Cerebellar nuclear complex (tissue), 1 donor: ENCODE results near the gene DOC2B.
"Not testable (repeated sequence)": the region's sequence is repeated elsewhere in the genome, so short reads cannot be mapped to it uniquely, and the experiment has no call there.

Experiments
- DNase-seq, 2 experiments: peaks; one replicate each; lab custom pipeline; 2025; lab: John Stamatoyannopoulos, UW

The DOC2B gene

GRCh38 chr17:213286-214105, 32.0 kb upstream of the DOC2B start:
- no peak for DNase-seq

DNA sequence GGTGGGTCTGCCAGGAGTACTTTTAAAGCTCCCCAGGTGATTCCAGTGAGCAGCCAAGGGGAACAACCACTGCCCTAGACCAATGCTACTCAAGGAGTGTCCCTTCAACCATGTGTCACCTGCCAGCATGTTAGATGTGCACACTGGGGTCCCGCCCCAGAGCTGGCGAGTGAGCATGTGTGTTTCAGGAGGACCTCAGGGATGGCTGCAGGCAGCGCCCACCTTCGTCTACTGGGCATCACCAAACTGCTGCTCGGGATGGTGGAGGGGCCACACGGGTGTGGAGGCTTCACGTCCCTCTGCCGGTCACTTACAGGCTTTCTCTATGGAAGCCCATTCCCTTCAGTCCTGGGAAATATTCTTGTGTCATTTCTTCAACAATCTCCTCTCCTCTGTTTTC, 29.0 kb upstream of the DOC2B start:
- no peak for DNase-seq

- DNase-seq = no peak
These were observed 27.0 kb upstream of the DOC2B start for GRCh38 chr17:208429-208828.

DNA sequence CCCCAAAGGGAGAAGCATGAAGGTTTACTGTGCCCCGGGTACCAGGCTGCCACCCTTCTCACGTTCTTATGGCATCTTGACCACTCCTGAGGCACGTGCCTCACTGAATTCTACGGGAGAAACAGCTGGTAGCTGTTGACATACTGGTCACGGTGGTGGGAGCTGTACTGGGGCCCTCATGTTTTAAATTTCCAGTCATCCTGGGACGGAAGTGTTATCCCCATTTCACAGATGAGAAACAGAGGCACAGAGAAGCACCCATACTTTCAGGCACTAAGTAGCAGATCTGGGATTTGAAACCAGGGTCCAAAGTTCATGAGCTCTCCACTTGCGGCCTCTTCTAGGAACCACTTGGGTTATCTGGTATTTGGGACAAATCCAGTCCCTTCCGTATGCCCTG, 26.3 kb upstream of the DOC2B start:
- no peak for DNase-seq

DNA sequence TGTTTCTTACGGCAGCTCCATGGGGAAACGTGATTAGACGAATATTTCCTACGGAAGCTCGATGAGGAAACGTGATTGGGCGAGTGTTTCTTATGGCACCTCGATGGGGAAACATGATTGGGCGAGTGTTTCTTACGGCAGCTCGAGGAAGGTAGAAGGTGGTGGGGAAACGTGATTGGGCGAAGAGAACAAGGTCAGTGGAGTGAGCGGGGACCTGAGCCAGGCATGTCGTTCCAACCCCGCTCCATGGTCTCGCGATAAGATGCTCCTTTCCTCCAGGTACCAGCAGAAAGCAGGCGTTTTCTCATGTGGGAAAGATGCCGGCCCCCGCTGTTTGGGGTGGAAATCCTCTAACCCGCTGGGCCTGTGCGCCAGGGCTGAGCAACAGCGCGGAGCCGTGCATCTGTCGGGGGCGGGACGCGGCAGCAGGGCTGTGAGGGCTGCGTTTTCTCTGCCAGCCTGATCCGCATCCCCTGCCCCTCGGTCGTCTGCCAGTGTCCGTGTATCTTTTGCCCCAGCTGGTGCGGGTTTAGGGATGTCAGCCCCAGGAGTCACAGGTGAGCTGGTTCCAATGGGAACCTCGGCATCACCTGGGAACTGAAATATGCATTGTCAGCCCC, 25.6 kb upstream of the DOC2B start:
- DNase-seq = peak in 1 of 2 experiments; percentile 21

DNA sequence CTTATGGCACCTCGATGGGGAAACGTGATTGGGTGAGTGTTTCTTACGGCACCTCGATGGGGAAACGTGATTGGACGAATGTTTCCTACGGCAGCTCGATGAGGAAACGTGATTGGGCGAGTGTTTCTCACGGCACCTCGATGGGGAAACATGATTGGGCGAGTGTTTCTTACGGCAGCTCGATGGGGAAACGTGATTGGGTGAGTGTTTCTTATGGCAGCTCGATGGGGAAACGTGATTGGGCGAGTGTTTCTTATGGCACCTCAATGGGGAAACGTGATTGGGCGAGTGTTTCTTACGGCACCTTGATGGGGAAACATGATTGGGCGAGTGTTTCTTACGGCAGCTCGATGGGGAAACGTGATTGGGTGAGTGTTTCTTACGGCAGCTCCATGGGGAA, 25.0 kb upstream of the DOC2B start:
- not testable (repeated sequence) for DNase-seq

GRCh38 chr17:205817-206216, 24.4 kb upstream of the DOC2B start:
- DNase-seq = no peak

DNA sequence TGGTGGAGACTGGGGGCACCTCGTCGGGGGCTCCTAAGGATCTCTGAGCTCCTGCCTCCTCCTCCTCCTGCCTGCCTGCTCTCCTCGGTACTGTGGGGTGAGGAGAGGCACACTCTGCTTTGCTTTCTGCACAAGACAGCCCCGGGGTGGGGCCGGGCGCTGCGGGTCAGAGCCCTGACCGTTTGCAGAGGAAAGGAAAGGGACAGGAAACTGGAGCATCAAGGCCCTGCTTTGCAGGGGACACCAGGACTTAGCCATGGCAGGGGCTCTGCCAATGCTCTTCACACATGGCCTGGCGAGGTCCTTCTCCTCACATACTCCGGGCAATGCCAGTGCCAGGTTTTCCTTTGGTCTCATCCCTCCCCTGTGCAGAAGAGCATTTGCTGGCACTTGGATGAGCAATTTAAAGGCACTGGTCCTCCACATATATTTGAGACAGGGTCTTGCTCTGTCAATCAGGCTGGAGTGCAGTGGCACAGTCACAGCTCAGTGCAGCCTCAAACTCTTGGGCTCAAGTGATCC, 23.8 kb upstream of the DOC2B start:
- peak in 1 of 2 experiments; percentile 17 for DNase-seq

GRCh38 chr17:204427-205147, 23.1 kb upstream of the DOC2B start:
- DNase-seq = no peak

GRCh38 chr17:202501-202951, 21.1 kb upstream of the DOC2B start:
- DNase-seq = no peak

- not testable (repeated sequence) for DNase-seq
These were observed 20.3 kb upstream of the DOC2B start for GRCh38 chr17:201736-202135.

DNA sequence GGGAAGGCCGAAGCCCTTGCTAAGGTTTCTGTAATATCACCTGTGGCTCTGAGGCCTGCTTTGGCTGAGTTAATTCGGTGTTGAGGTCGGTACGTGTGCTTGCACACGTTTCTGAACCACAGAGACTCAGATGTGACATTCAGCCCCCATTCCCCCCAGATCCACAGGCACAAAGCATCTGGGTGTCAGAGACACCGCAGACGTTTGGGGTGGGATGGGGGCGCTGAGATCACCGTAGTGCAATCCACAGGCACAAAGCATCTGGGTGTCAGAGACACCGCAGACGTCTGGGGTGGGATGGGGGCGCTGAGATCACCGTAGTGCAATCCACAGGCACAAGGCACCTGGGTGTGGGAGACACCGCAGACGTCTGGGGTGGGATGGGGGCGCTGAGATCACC, 19.8 kb upstream of the DOC2B start:
- DNase-seq = not testable (repeated sequence)

GRCh38 chr17:200586-200985, 19.1 kb upstream of the DOC2B start:
- no peak for DNase-seq

DNA sequence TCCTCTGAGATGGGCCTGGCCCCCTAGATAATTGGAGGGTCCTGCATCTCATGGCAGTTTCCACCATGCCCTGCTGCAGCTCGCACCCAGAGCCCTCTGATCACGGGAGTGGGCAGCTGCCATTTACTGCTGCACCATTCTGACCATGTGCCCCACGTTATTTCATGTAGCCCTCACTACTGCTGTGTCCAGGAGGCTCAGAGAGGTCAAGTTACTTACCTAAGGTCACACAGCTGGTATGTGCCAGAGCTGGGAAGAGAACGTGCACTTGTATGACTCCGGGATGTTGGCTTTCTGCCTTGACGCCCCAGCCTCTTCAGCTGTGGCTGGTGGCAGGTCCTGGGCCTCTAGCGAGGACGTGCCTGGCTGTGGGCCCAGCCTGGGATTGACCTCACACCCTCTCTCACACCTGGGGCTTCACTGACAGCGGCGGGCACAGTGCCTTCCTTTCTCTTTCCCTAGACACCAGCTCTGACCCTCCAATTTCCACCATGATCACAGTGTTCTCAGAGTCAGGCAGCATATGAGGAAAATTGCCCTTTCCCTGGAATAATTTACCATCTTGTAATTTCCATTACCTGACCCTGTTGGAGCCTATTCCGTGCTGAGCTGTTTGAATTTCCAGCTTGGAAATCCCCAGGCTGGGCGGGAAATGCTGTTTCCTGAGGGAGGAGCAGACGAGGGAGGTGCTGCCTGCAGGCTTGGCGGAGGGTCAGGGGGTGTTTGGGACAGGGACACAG, 18.5 kb upstream of the DOC2B start:
- no peak for DNase-seq

GRCh38 chr17:199191-199604, 17.7 kb upstream of the DOC2B start:
- DNase-seq = no peak

DNA sequence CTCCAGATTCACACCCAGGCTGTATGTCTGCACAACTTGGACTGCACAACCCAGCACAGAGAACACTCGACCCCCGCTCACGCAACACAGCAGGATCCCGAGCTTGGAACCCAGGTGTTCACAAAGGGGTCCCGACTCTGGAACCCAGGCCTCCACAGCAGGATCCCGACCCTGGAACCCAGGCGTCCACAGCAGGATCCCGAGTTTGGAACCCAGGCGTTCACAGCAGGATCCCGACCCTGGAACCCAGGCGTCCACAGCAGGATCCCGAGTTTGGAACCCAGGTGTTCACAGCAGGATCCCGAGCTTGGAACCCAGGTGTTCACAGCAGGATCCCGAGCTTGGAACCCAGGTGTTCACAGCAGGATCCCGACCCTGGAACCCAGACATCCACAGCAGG, 16.8 kb upstream of the DOC2B start:
- DNase-seq = not testable (repeated sequence)

DNA sequence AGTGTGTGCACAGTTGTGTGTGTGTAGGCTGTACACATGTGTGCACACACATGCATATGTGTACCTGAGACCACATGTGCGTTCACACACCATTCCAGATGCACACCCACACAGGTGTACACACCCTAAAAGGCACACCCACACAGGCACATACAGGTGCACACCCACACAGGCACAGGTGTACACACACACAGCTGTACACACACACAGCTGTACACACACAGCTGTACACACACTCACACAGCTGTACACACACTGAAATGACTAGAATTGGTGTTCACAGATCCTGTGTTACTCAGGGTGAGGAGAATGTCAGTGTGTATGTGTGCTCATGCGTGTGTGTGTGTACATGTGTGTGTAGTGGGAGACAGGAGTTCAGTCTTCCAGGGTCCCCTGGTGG, 15.9 kb upstream of the DOC2B start:
- no peak for DNase-seq

DNA sequence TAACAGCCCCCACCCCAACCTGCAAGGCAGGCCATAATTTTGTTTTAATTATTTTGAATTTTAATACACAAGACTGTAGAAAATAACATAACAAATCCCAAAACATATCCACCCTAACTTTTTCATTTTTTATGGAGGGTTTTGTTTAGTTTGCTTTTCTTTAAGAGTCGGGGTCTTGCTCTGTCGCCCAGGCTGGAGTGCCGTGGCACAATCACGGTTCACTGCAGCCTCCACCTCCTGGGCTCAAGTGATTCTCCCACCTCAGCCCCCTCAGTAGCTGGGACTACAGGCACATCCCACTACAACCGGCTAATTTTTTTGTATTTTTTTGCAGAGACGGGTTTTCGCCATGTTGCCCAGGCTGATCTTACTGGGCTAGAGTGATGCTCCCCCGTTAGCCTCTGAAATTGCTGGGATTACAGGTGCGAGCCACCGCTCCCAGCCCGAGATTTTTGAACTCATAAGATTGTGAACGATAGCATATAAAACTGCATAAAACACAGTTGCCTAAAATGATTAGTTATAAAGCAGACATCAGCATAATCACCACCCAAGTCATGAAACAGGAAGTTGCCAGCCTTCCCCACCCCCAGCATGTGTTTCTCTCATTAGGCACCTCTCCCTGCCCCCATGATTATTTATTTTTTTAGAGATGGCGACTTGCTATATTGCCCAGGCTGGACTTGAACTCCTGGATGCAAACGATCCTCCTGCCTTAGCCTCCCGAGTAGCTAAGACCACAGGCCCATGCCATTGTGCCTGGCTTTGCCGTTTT, 13.6 kb upstream of the DOC2B start:
- DNase-seq = no peak

DNA sequence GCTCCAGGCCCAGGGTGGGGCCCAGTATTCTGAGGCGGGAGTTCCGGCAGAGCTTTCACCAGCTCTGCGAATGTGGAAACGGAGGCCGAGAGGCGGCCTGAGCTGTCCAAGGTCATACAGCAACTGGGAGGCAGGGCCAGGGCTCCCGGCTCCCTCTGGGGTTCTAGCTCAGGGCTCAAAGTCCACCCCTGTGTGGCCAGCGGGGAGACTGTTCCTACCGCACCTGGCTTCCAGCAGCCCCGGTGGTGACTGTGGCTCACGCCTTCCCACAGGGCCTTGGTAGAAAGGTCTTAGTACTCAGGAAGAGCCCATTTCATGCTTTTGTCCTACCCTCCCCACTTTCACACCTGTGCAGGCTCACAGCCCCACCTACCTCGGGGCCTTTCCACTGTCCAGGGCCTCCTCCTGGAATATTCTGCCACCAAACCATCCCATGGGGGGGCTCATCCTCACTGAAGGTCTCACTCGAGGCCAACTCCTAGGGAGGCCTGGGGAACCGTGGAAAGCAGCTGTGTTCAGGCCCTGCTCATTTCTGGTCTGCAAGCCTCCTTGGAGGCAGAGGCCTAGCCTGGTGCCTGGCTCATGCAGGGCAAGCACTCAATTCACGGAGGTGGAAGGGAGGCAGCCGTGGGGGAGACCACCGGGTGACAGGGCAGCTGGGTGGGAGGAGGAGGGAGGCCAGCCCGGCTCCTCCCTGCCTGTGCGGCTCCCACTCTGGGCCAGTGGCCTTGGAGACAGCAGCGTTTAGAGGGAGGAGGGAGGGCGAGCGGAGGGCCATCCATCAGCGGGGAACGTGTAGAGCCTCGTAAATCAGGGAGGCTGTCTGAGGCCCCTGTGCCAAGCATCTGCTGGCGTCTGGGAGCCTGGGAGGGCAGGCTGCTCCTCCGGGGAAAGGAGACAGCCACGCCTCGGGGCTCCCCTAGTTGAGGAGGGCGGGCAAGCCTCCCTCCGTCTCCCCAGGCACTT, 12.7 kb upstream of the DOC2B start:
- no peak for DNase-seq

DNA sequence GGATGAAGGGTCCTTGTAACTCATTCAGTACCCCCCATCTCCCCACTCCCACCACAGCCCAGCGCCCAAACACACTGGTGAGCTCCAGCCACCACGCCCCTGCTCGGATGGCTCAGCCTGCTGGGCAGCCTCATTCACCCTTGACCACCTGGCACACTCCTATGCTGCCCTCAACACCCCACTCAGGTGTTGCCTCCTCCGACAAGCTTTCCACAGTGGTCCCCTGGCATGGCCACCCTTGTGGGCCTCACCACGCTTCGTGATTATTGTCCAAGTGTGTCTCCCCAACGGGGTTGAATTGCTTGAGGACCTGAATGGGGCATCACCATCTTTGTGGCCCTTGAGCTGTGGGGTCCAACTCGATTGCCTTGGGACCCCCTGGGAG, 12.0 kb upstream of the DOC2B start:
- DNase-seq = no peak
